Osteoblast (primary cell): ENCODE measurements around the gene OR3A2. TPM values are rescaled to one million over a fixed set of nuclear protein-coding genes. Genes with fewer than 3 reads are reported as not detected.
"Not testable (repeated sequence)": the region's sequence is repeated elsewhere in the genome, so short reads cannot be mapped to it uniquely, and the experiment has no call there.

Experiments used
- DNase-seq: peaks from one replicate; pipeline ENCODE4 v3.0.0; 2011; ENCODE audit warnings: low spot score, mixed read lengths; ENCODE audit not compliant: insufficient read length; ENCODE audit errors: missing footprints
- H2AFZ ChIP-seq: 2 replicates; pipeline ENCODE4 v1.6.0; 2011; ENCODE audit warnings: mild to moderate bottlenecking, low read length
- H3K27ac ChIP-seq: 2 replicates; pipeline ENCODE4 v1.5.1; 2011; ENCODE audit warnings: mild to moderate bottlenecking, low read depth, low read length, moderate library complexity
- H3K27me3 ChIP-seq: 2 replicates; pipeline ENCODE4 v1.6.0; 2012; ENCODE audit warnings: mild to moderate bottlenecking, control low read depth, inconsistent platforms, low read length, moderate library complexity; ENCODE audit not compliant: insufficient read depth
- H3K36me3 ChIP-seq: 2 replicates; pipeline ENCODE4 v1.5.1; 2011; ENCODE audit warnings: mild to moderate bottlenecking, low read length, control low read depth, moderate library complexity; ENCODE audit not compliant: insufficient read depth
- H3K4me1 ChIP-seq: 2 replicates; pipeline ENCODE4 v1.5.1; 2011; ENCODE audit warnings: mild to moderate bottlenecking, low read length, control low read depth, moderate library complexity; ENCODE audit not compliant: insufficient read depth
- H3K4me2 ChIP-seq: 2 replicates; pipeline ENCODE4 v1.6.0; 2011; ENCODE audit warnings: mild to moderate bottlenecking, low read length; ENCODE audit not compliant: insufficient read depth
- H3K4me3 ChIP-seq: fragments of 200-600 bp; sonication (generic); 3 replicates; pipeline ENCODE4 v1.5.1; 2012; ENCODE audit warnings: mild to moderate bottlenecking, low read length, inconsistent platforms; ENCODE audit not compliant: insufficient read depth
- H3K79me2 ChIP-seq: 2 replicates; pipeline ENCODE4 v1.6.0; 2012; ENCODE audit warnings: mild to moderate bottlenecking, low read length, control low read depth, inconsistent platforms; ENCODE audit not compliant: insufficient read depth
- H3K9me3 ChIP-seq: 2 replicates; pipeline ENCODE4 v1.5.1; 2011; ENCODE audit warnings: low read depth, low read length, control low read depth
- H4K20me1 ChIP-seq: 2 replicates; pipeline ENCODE4 v1.6.0; 2012; ENCODE audit warnings: mild to moderate bottlenecking, low read length, control low read depth; ENCODE audit not compliant: insufficient read depth
- CTCF ChIP-seq: IDR thresholded peaks from 2 replicates; pipeline ENCODE4 v1.5.1; 2011; ENCODE audit warnings: mild to moderate bottlenecking, low read depth, low read length, moderate library complexity; ENCODE audit errors: extremely low read depth
- total RNA-seq: library from RNA; depleted of rRNA; stranded (reverse); fragments of >200 nt; gene quantifications from 2 replicates; pipeline ENCODE4 v1.2.3, GENCODE V29; 2012

Gene OR3A2
- total RNA-seq, 1 donor = not detected

GRCh38 chr17:3271072-3271848 lies 114.8 kb downstream of the OR3A2 start:
- TF ChIP-seq CTCF = no peak
- H3K27me3 ChIP-seq = no peaks in the 10 kb centered on the region
- no peaks in the 10 kb centered on the region for H3K36me3 ChIP-seq
- H3K27ac ChIP-seq = no peak overlapping the region
- no peak overlapping the region for H2AFZ ChIP-seq
- H3K9me3 ChIP-seq = no peaks in the 10 kb centered on the region
- no peak for DNase-seq
- H3K4me3 ChIP-seq = no peak overlapping the region
- no peak overlapping the region for H3K4me2 ChIP-seq
- no peaks in the 10 kb centered on the region for H3K4me1 ChIP-seq
- no peaks in the 10 kb centered on the region for H4K20me1 ChIP-seq
- H3K79me2 ChIP-seq = no peaks in the 10 kb centered on the region

DNA sequence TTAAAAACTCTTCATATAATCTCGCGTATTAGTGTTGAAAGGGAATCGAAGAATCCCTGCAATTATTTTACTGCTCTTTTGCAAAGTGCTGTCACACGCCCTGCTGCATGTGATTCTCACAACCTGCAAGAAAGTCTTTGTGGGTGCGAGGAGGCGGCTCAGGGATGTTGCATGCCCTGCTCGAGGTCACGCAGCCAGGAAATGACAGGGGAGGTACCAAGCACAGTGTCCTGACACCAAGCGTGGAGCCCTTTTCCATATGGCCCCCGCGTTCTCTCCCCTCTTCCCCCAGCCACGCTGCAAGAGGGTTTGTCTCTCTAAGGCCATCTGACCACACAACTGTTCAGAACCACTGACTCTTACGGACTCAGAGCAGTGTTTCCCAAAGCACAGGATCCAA lies 125.5 kb downstream of the OR3A2 start:
- H3K79me2 ChIP-seq = no peaks in the 10 kb centered on the region
- H3K36me3 ChIP-seq = no peaks in the 10 kb centered on the region
- no peaks in the 10 kb centered on the region for H4K20me1 ChIP-seq

DNA sequence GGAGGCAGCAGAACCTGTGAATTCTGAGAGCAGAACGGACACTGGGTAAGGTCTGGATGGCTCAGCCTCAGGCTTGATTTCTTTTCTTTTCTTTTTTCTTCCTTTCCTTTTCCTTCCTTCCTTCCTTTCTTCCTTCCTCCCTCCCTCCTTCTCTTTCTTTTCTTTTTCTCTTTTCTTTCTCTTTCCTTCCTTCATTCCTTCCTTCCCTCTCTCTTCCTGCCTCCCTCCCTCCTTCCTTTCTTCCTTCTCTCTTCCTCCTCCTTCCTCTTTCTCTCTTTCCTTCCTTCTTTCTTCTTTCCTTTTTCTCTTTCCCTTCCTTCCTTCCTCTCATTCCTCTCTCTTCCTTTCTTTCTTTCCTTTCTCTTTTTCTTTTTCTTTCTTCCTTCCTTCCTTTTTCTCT lies 125.9 kb downstream of the OR3A2 start:
- H3K27ac ChIP-seq = no peak overlapping the region
- no peak for TF ChIP-seq CTCF
- no peaks in the 10 kb centered on the region for H4K20me1 ChIP-seq
- H3K4me3 ChIP-seq = no peak overlapping the region
- no peaks in the 10 kb centered on the region for H3K9me3 ChIP-seq
- H3K4me1 ChIP-seq = no peaks in the 10 kb centered on the region
- no peaks in the 10 kb centered on the region for H3K79me2 ChIP-seq
- no peaks in the 10 kb centered on the region for H3K27me3 ChIP-seq
- no peak overlapping the region for H2AFZ ChIP-seq
- DNase-seq = no peak
- no peaks in the 10 kb centered on the region for H3K36me3 ChIP-seq
- H3K4me2 ChIP-seq = no peak overlapping the region

More for the DNA sequence above, 125.5 kb downstream of the OR3A2 start:
- no peaks in the 10 kb centered on the region for H3K9me3 ChIP-seq
- H3K27me3 ChIP-seq = no peaks in the 10 kb centered on the region
- no peaks in the 10 kb centered on the region for H3K4me1 ChIP-seq
- no peak for DNase-seq
- no peak overlapping the region for H2AFZ ChIP-seq
- no peak overlapping the region for H3K4me2 ChIP-seq
- no peak overlapping the region for H3K27ac ChIP-seq
- H3K4me3 ChIP-seq = no peak overlapping the region
- TF ChIP-seq CTCF = no peak

DNA sequence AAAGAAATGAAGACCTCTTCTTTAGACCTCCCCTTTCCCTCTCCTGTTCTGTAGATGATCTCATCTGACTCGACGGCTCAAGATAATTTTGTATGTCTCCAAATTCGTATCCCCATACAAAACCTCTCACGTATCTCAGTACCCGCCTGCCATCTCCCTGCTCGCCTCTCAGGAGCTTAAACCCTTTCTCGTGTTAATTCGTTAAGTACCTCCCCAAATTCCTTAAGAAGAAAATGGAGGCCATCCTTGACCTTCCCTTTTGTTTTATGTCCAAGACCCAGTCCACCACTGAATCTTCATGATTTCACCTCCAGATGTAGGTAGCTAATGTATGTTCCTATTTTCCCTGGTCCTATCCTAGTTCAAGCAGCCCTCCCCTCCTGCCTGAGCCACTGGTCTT lies 129.5 kb downstream of the OR3A2 start:
- DNase-seq = no peak
- H3K4me2 ChIP-seq = no peak overlapping the region
- H3K4me3 ChIP-seq = no peak overlapping the region
- no peaks in the 10 kb centered on the region for H3K9me3 ChIP-seq
- TF ChIP-seq CTCF = no peak
- no peak overlapping the region for H2AFZ ChIP-seq
- H4K20me1 ChIP-seq = no peaks in the 10 kb centered on the region
- no peaks in the 10 kb centered on the region for H3K27me3 ChIP-seq
- H3K79me2 ChIP-seq = no peaks in the 10 kb centered on the region
- H3K36me3 ChIP-seq = no peaks in the 10 kb centered on the region
- H3K27ac ChIP-seq = no peak overlapping the region
- no peaks in the 10 kb centered on the region for H3K4me1 ChIP-seq

GRCh38 chr17:3249013-3249412 lies 137.1 kb downstream of the OR3A2 start:
- H3K27ac ChIP-seq, H2AFZ ChIP-seq, H3K4me2 ChIP-seq, H3K36me3 ChIP-seq, H3K27me3 ChIP-seq, DNase-seq, H4K20me1 ChIP-seq, H3K9me3 ChIP-seq, H3K4me3 ChIP-seq, H3K4me1 ChIP-seq, H3K79me2 ChIP-seq: not testable (repeated sequence)

DNA sequence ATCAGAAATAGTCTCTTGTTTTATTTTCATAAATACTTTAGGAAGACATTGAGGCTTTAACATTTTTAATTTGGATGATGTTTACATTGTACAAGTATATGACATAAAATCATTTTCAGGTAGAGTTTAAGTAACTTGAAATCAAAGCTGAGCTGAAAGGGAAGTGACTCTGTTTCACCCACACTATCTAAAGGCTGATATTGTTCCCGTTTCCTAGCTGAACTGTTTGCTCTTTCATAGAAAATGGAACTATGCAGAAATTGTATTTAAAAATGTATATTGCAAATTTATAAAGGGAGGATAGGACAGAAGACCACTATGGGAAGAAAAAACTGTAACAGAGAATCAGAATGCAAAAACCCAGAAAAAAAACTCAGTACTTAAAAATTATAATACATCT lies 141.3 kb downstream of the OR3A2 start:
- not testable (repeated sequence) for H3K27me3 ChIP-seq, H3K4me2 ChIP-seq, H3K4me1 ChIP-seq, H3K36me3 ChIP-seq, H3K79me2 ChIP-seq, H4K20me1 ChIP-seq, H2AFZ ChIP-seq, H3K27ac ChIP-seq, H3K9me3 ChIP-seq, DNase-seq, H3K4me3 ChIP-seq
